ENCODE results near the gene CLPX. TPM values are rescaled to one million over a fixed set of nuclear protein-coding genes. Genes with fewer than 3 reads are reported as not detected.

CLPX gene
- total and polyA plus RNA-seq, 5 experiments from 2014 or later = 30.0 to 60.2 (median 33.8) TPM

DNA sequence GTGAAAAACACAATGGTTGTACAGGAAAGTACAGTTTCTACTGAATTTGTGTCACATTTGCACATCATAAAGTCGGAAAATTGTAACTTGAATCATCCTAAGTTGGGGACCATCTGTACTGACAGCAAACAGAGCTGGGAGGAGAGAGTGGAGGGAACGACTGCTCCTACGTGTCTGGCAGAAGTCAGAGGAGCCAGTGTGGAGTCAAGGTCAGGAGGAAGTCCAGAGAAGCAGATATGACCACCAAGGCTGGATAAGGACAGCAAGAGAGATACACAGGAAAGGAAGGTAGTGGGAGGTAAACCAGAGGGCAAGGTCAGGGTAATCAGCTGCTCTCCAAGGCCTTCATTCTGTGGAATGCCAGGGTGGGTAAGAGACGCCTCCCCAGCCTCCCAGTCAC lies 28.9 kb upstream of the CLPX start:
- no peak for ATAC-seq
- Mint-ChIP-seq H3K27me3 (no peaks in the 10 kb centered on the region), H3K27ac (peak overlapping the region in 1 of 10 donors; percentile 6), H3K4me3 (no peak overlapping the region), H3K4me1 (peaks cover 0 to 13% (median 6%) of the 10 kb centered on the region in 4 donors), H3K9me3 (peaks cover 0 to 1% (median 0%) of the 10 kb centered on the region in 9 donors), H3K36me3 (no peaks in the 10 kb centered on the region)
- POLR2A ChIA-PET = no interaction called here
- no peak for DNase-seq

DNA sequence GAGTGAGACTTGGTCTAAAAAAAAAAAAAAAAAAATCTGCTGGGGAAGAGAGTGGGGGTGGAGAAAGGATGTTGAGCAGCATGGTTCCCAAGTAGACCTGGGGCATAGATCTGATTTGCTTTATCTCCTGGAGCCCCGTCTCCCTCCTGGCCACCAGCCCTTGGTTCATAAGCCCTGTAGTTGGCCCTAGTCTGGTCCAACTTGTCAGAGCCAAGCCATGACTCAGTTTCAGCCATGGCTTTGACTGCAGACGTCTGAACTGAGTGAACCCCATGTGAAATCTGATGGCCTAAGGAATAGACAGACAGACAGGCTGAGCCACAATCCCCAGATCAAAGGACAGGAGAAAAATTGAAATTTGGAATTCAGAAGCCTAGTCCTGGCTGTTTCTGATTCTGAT lies 28.1 kb upstream of the CLPX start:
- no peaks in the 10 kb centered on the region for H3K27me3 Mint-ChIP-seq
- no peaks in the 10 kb centered on the region for H3K36me3 Mint-ChIP-seq
- H3K27ac Mint-ChIP-seq = no peak overlapping the region

DNA sequence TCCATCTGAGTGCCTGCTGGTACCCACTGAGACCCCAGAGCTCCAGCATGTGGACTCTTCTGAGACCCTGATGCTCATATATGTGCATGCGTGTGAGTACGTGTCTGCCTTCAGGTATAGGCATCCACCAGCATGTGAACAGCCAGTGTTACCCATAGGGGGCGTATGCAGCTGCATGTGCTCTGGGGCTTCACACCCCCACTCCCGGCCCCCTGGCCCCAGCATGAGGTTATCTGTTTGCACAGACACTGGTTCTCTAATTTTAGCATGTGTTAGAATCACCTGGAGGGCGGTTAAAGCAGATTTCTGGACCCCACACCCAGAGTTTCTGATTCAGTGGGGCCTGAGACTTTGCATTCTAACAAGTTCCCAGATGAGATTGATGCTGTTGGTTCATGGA lies 27.0 kb upstream of the CLPX start:
- H3K27me3 Mint-ChIP-seq = peaks cover 0 to 2% (median 0%) of the 10 kb centered on the region in 5 donors
- POLR2A ChIA-PET = interaction anchor here (0.6 to 1.1 kb wide), 3 partner anchors 10 to 305 kb away, joined by 3 read pairs; partner anchors contain the start of gene PARP16
- peaks cover 0 to 1% (median 0%) of the 10 kb centered on the region in 9 donors for H3K9me3 Mint-ChIP-seq
- no peaks in the 10 kb centered on the region for H3K36me3 Mint-ChIP-seq
- DNase-seq (peak in 8 of 10 donors; percentile 7 to 44 (median 24)), ATAC-seq (peak; percentile 63 to 73)
- peak overlapping the region in 2 of 10 donors; percentile 63 to 72 for H3K27ac Mint-ChIP-seq
- H3K4me3 Mint-ChIP-seq = no peak overlapping the region
- peaks cover 0 to 7% (median 5%) of the 10 kb centered on the region in 4 donors for H3K4me1 Mint-ChIP-seq

More for the DNA sequence above, 28.1 kb upstream of the CLPX start:
- POLR2A ChIA-PET = no interaction called here
- peaks cover 0 to 13% (median 6%) of the 10 kb centered on the region in 4 donors for H3K4me1 Mint-ChIP-seq
- no peak for ATAC-seq
- no peak for DNase-seq
- H3K4me3 Mint-ChIP-seq = no peak overlapping the region
- peaks cover 0 to 1% (median 0%) of the 10 kb centered on the region in 9 donors for H3K9me3 Mint-ChIP-seq

GRCh38 chr15:65211482-65211982 lies 26.4 kb upstream of the CLPX start:
- peaks cover 0 to 4% (median 0%) of the 10 kb centered on the region in 5 donors for H3K27me3 Mint-ChIP-seq
- H3K36me3 Mint-ChIP-seq = no peaks in the 10 kb centered on the region
- H3K4me1 Mint-ChIP-seq = peaks cover 0 to 8% (median 5%) of the 10 kb centered on the region in 4 donors
- peaks cover 0 to 1% (median 0%) of the 10 kb centered on the region in 9 donors for H3K9me3 Mint-ChIP-seq
- peak overlapping the region in 1 of 10 donors; percentile 52 for H3K27ac Mint-ChIP-seq
- no peak for DNase-seq
- H3K4me3 Mint-ChIP-seq = no peak overlapping the region
- POLR2A ChIA-PET = interaction anchor here (1.0 to 1.1 kb wide), 2 partner anchors 9 to 75 kb away, joined by 3 read pairs; partner anchors contain the start of gene PARP16
- ATAC-seq = no peak

DNA sequence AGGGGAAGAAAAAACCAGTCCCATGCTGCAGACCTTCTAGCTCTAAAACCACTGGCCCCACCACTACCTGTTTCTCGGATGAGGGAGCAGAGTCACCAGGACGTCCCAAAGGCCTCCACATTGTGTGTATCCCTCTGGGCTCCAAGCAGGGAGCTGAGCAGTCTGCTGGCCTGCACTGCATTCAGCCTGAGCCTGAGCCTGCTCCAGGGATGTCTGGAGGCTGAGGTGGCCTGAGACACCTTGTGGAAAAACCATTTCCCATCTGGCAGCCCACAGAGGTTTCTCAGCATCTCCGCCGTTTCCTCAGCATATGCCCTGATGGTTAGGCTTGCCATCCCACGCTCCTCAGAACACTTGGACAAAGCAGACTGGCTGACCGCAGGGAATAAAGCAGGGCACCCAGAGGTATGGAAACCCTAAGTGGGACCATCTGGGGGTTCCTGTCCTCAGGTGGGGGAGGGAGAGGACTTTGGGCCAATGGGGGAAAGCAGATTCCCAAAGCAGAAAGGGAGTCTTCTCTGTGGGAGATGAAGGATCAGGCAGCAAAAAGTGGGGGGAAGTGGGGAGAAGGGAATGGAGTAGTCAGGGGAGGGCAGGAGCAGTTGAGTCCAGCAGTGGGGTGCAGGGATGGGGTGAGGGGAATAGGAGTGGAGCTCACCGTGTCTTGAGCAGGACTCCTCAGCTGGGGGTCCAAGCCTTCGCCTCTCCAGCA lies 25.8 kb upstream of the CLPX start, which contains the start of gene CILP:
Gene CILP, minus strand, starts transcription at position 704 of the 712 bp plus-strand sequence. CDS start 1,718 bp downstream, outside the sequence.
- Mint-ChIP-seq H3K9me3 (peaks cover 0 to 1% (median 0%) of the 10 kb centered on the region in 9 donors), H3K27ac (peak within 1 kb of the TSS in 3 of 10 donors; percentile 52 to 72 (median 63)), H3K4me3 (no peak within 1 kb of the TSS), H3K27me3 (peaks cover 0 to 4% (median 0%) of the 10 kb centered on the region in 5 donors), H3K4me1 (peaks cover 0 to 8% (median 5%) of the 10 kb centered on the region in 4 donors), H3K36me3 (no peaks in the 10 kb centered on the region)
- DNase-seq (no peak), ATAC-seq (no peak)
- POLR2A ChIA-PET = no interaction called here

DNA sequence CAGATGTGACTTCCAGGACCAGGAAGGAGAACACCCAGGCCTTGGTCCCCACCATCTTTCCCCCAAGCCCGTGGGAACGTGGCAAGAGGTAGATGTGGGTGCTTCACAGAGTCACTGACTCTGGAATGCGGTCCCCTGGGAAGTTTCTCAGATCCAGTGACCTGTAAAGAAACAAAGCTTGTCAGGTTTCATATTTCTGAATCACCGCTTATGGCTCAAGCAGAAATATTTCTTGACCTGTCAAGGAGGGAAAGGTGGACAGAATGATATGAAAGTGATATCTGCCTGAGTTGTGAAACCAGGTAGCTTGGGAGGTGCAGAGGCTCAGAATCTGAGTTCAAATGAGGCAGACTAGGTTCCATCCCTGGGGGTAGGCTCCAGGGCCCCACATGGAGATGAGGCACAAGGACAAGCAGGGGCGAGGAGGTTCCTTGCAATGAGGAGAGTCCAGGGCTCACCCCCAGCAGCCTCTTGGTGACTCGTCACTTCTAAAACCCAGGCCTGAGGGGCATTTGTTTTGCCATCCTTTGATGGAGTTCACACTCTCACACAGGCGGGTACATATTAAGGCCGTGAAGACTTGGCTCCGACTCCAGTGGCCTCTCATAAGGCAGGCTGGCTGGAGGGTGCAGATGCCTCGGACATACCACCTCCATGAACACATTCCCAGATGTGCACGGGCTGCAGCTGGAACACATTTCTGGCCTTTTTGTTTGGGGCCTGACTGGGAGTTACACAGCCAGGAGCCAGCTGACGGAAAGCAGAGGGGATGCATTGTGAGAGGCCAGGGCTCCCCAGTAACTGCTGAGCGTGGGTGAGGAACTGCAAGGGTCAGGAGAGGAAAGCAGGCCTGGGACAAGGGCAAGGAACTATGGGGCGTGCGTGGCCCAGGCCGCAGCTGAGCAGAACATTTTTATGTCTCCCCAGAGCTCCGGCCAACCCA lies 24.8 kb upstream of the CLPX start:
- peaks cover 0 to 4% (median 0%) of the 10 kb centered on the region in 5 donors for H3K27me3 Mint-ChIP-seq
- H3K4me1 Mint-ChIP-seq = peaks cover 0 to 8% (median 5%) of the 10 kb centered on the region in 4 donors
- no peak overlapping the region for H3K4me3 Mint-ChIP-seq
- ATAC-seq (no peak), DNase-seq (no peak)
- POLR2A ChIA-PET = no interaction called here
- peak overlapping the region in 1 of 10 donors; percentile 46 for H3K27ac Mint-ChIP-seq
- H3K9me3 Mint-ChIP-seq = no peaks in the 10 kb centered on the region
- H3K36me3 Mint-ChIP-seq = no peaks in the 10 kb centered on the region

DNA sequence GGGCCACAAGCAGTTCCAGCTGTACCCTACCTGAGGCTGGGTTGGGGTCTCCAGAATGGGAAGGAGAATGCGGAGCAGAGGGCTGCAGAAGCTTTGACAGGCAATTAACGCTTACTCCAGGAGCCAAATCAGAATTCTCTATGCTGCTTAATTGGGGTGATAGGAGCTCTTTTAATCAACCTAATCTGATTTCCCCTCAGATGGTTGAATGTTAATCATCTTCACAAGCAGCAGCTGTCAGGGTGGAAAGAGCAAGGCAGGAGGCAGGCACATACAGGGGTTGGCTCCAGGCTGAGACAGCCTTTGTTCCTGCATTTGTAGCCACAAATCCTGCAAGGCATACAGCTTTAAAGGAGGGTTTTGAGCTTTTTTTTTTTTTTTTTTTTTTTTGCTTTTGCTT lies 23.5 kb upstream of the CLPX start:
- Mint-ChIP-seq H3K9me3 (no peaks in the 10 kb centered on the region), H3K4me1 (peaks cover 0 to 8% (median 5%) of the 10 kb centered on the region in 4 donors), H3K27ac (no peak overlapping the region), H3K4me3 (no peak overlapping the region), H3K36me3 (no peaks in the 10 kb centered on the region), H3K27me3 (peaks cover 0 to 4% (median 0%) of the 10 kb centered on the region in 5 donors)
- POLR2A ChIA-PET = interaction anchor here (0.5 to 0.7 kb wide), 3 partner anchors 23 to 149 kb away, joined by 3 to 8 read pairs (median 6); no protein-coding TSS in a partner anchor
- DNase-seq (no peak), ATAC-seq (no peak)

DNA sequence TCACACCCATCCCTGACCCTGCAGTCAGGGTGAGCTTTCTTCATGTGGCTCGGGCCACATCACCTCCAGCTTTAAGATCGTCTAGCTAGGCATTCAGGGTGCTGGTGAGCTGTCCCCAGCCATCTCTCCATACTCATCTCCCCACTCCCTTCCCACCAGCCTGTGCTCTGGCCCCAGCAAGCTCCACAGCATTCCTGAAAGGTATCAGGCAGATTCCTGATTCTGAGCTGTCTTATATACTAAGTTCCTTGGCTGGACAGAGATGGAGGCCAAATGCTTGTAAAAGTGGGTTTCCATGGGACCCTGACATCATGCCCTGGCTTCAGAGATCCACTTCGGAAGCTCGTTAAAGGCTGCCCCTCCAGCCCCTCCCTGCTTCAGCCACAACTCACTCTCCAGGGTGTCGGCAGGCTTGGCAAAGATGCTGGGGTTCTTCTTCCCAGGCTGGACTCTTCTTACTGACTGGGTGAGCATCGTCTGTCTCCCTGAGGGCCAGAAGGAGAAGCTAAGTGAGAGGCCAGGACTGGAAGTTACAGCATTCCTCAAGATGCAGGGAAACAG lies 22.2 kb upstream of the CLPX start:
- Mint-ChIP-seq H3K36me3 (no peaks in the 10 kb centered on the region), H3K27me3 (peaks cover 0 to 4% (median 0%) of the 10 kb centered on the region in 5 donors), H3K4me3 (no peak overlapping the region), H3K27ac (no peak overlapping the region), H3K4me1 (peaks cover 0 to 8% (median 5%) of the 10 kb centered on the region in 4 donors), H3K9me3 (no peaks in the 10 kb centered on the region)
- POLR2A ChIA-PET = no interaction called here
- DNase-seq (no peak), ATAC-seq (no peak)

GRCh38 chr15:65206750-65207149 lies 21.6 kb upstream of the CLPX start:
- no peak for ATAC-seq
- no peak overlapping the region for H3K4me3 Mint-ChIP-seq
- peaks cover 0 to 4% (median 0%) of the 10 kb centered on the region in 5 donors for H3K27me3 Mint-ChIP-seq
- POLR2A ChIA-PET = no interaction called here
- no peak for DNase-seq
- H3K27ac Mint-ChIP-seq = no peak overlapping the region
- no peaks in the 10 kb centered on the region for H3K36me3 Mint-ChIP-seq
- H3K9me3 Mint-ChIP-seq = no peaks in the 10 kb centered on the region
- H3K4me1 Mint-ChIP-seq = peaks cover 0 to 4% (median under 1%) of the 10 kb centered on the region in 4 donors

DNA sequence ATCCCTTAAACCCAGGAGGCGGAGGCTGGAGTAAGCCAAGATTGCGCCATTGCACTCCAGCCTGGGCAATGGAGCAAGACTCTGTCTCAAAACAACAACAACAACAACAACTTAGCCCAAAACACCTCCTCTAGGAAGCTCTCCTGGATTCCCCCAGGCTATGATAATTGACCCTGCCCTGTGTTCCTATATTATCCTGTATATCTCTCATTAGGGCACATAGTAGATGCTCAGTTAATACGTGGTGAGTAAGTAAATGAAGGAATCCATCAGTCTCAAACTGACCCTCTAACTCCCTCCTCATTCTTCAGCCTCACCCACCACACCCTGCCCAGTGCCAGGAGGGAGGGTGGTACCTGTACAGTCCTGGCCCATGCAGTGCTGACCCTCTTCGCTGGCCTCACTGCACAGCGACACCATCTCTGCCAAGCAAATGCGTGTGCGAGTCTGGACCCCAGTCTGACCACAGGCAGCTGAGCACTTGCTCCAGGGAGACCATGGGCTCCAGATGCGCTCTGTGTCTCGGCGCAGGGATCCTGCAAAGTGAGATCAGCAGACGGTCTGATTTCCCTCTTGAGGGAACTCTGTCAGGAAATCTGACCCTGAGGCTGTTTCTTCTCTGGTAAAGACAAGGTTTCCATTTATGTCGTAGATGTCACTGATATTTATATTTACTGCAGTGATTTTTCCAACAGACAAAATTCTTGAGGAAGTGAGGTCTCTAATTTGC lies 20.0 kb upstream of the CLPX start:
- POLR2A ChIA-PET = no interaction called here
- H3K27ac Mint-ChIP-seq = no peak overlapping the region
- no peaks in the 10 kb centered on the region for H3K9me3 Mint-ChIP-seq
- no peak overlapping the region for H3K4me3 Mint-ChIP-seq
- ATAC-seq (no peak), DNase-seq (no peak)
- H3K27me3 Mint-ChIP-seq = peaks cover 0 to 4% (median 0%) of the 10 kb centered on the region in 5 donors
- no peaks in the 10 kb centered on the region for H3K36me3 Mint-ChIP-seq
- peaks cover 0 to 4% (median 0%) of the 10 kb centered on the region in 4 donors for H3K4me1 Mint-ChIP-seq

DNA sequence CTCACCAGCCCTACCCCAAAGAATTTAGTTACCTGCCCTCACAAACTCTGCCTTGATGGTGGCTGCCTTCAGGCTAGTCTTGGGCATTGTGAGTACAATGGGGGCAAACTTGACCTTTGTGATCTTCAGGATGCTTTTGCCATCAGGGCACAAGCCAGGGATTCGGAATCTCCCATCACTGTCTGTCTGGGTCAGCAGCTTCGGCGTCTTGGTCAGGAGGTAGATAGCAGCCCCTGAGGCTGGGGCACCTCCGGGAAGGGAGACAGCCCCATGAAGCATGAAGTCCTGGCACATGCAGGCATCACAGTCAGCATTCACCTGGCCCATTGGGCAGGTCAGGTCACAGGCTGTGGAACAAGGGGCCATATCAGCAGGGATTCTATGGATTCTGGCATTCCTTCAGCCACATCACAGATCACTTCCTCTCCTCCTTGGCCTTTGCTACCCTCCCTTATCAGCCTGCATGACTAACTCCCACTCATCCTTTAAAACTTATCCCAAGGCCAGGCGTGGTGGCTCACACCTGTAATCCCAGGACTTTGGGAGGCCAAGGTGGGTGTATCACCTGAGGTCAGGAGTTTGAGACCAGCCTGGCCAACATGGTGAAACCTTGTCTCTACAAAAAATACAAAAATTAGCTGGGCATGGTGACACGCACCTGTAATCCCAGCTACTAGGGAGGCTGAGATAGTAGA lies 19.2 kb upstream of the CLPX start:
- ATAC-seq = no peak
- DNase-seq = no peak
- POLR2A ChIA-PET = no interaction called here
- no peak overlapping the region for H3K27ac Mint-ChIP-seq
- no peaks in the 10 kb centered on the region for H3K9me3 Mint-ChIP-seq
- peaks cover 0 to 4% (median 0%) of the 10 kb centered on the region in 4 donors for H3K4me1 Mint-ChIP-seq
- peaks cover 0 to 4% (median 0%) of the 10 kb centered on the region in 5 donors for H3K27me3 Mint-ChIP-seq
- H3K36me3 Mint-ChIP-seq = no peaks in the 10 kb centered on the region
- no peak overlapping the region for H3K4me3 Mint-ChIP-seq

Data from naive thymus-derived CD8-positive, alpha-beta T cell (primary cell).